PFSK-1 (cell line): Measurements from ENCODE around the gene C9orf72.

Experiments
- FOXP2 ChIP-seq: optimal IDR thresholded peaks from 2 replicates; pipeline ENCODE3; 2011; ENCODE audit warnings: borderline replicate concordance, control low read depth, inconsistent platforms; ENCODE audit not compliant: insufficient read depth; ENCODE audit errors: extremely low read length, extremely low read depth
- POLR2AphosphoS5 ChIP-seq: IDR thresholded peaks from 2 replicates; pipeline ENCODE4 v1.6.1; 2012; ENCODE audit warnings: low read depth, mild to moderate bottlenecking, control low read depth, low read length, moderate library complexity
- TAF1 ChIP-seq: IDR thresholded peaks from 2 replicates; pipeline ENCODE4 v1.6.1; 2012; ENCODE audit warnings: low read length, control low read depth, borderline replicate concordance; ENCODE audit not compliant: insufficient read depth
- TF ChIP-seq, protein P1 (sequence below), 2 experiments: IDR thresholded peaks; 2 replicates each; pipeline versions ENCODE4 v1.6.1 to v1.8.0; 2011 to 2012; ENCODE audit warnings: low read depth in 2 of 2, low read length in 2 of 2, control low read depth in 1 of 2, inconsistent platforms in 1 of 2, mild to moderate bottlenecking in 1 of 2, moderate library complexity in 1 of 2; ENCODE audit not compliant: insufficient read depth in 1 of 2

DNA sequence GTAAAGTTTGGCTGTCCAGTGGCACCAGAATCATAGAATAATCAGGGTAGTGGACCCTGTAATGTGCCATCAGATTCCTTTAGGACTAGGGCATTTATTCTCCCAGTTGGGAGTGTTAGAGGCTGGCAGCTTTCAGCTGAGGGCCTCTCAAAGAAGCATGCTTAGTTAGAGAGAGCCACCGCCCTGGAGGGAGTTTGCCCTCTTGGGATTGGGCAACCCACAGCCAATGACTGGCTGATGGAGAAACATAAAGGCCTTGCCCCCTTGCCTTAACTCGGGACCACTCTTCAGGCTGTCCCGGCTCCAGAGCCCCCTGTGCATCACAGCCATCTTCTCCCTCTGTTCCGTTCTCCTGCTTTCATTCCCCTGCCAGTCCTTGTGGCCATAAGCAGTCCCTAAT lies 69.7 kb downstream of the C9orf72 start:
- TF ChIP-seq, protein P1, sequence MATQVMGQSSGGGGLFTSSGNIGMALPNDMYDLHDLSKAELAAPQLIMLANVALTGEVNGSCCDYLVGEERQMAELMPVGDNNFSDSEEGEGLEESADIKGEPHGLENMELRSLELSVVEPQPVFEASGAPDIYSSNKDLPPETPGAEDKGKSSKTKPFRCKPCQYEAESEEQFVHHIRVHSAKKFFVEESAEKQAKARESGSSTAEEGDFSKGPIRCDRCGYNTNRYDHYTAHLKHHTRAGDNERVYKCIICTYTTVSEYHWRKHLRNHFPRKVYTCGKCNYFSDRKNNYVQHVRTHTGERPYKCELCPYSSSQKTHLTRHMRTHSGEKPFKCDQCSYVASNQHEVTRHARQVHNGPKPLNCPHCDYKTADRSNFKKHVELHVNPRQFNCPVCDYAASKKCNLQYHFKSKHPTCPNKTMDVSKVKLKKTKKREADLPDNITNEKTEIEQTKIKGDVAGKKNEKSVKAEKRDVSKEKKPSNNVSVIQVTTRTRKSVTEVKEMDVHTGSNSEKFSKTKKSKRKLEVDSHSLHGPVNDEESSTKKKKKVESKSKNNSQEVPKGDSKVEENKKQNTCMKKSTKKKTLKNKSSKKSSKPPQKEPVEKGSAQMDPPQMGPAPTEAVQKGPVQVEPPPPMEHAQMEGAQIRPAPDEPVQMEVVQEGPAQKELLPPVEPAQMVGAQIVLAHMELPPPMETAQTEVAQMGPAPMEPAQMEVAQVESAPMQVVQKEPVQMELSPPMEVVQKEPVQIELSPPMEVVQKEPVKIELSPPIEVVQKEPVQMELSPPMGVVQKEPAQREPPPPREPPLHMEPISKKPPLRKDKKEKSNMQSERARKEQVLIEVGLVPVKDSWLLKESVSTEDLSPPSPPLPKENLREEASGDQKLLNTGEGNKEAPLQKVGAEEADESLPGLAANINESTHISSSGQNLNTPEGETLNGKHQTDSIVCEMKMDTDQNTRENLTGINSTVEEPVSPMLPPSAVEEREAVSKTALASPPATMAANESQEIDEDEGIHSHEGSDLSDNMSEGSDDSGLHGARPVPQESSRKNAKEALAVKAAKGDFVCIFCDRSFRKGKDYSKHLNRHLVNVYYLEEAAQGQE (IDR thresholded peaks at IDR 0.05; ENCODE audit: insufficient read depth in 1 of 2, low read depth in 2 of 2, low read length in 2 of 2) = no peak
- no peak for TF ChIP-seq POLR2AphosphoS5
- no peak for TF ChIP-seq TAF1
- TF ChIP-seq FOXP2 = no peak
